GM12875 (cell line): ENCODE results near the gene LRSAM1.
"Not testable (repeated sequence)": the region's sequence is repeated elsewhere in the genome, so short reads cannot be mapped to it uniquely, and the experiment has no call there.

Source experiments
- H3K4me3 ChIP-seq: one replicate; pipeline ENCODE4 v1.5.1; 2011; ENCODE audit warnings: low read depth, low read length, control low read depth
- CTCF ChIP-seq: IDR thresholded peaks from 2 replicates; pipeline ENCODE4 v1.5.1; 2011; ENCODE audit warnings: low read depth, mild to moderate bottlenecking, control low read depth, inconsistent platforms, low read length, moderate library complexity, borderline replicate concordance; ENCODE audit not compliant: insufficient read depth

LRSAM1 gene

GRCh38 chr9:127457191-127457878, 6.0 kb downstream of the LRSAM1 start:
- H3K4me3 ChIP-seq, result no peak overlapping the region
- TF ChIP-seq CTCF, result no peak

GRCh38 chr9:127458921-127459320, 7.6 kb downstream of the LRSAM1 start:
- TF ChIP-seq CTCF, result no peak
- H3K4me3 ChIP-seq, result no peak overlapping the region

DNA sequence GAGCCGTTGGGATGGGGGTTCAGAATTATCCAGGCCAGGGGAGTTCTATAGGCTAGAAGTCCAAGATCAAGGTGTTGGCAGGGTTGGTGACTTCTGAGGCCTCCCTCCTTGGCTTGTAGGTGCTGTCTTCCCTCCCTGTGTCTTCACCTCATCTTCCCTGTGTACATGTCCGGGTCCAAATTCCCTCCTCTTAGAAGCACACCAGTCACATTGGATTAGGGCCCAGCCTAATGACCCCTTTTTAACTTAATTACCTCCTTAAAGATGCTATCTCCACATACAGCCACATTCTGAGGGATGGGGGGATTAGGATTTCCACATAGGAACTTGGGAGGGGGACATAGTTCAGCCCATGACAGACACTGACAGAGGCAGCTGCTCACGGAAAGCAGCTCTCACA, 12.1 kb downstream of the LRSAM1 start:
- TF ChIP-seq CTCF, result no peak
- H3K4me3 ChIP-seq, result no peak overlapping the region

DNA sequence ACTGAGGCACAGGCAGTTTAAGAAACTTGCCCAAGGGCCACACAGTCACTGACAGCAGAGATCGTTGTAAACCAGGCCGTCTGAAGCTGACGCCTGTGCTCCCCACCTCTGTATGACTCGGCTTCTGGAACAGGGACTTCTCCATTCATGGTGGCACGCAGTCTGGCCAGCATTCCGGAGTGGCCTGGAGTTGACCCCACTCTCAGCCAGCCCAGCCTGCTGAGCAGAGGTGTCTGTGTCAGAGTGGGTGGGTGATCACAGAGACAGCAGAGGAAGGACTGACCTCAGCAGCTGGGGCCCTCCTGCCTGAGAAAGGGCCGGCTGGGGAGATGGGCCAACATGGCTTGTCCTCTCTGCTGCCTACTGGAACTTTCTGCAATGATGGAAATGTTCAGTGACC, 12.6 kb downstream of the LRSAM1 start:
- H3K4me3 ChIP-seq, result no peak overlapping the region
- no peak for TF ChIP-seq CTCF

DNA sequence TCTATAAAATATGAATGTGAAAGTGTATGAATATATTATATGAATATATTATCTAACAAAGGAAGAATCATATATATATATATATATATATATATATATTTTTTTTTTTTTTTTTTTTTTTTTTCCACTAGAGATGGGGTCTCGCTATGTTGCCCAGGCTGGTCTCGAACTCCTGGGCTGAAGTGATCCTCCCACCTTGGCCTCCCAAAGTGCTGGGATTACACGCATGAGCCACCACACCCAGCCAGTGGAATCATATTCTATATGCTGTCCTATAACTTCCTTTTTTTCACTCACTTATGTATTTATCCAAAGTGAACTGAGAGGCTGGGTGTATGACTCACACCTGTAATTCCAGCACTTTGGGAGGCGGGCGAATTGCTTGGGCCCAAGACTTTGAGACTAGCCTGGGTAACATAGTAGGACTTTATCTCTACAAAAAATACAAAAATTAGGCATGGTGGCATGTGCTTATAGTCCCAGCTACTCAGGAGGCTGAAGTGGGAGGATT, 15.2 kb downstream of the LRSAM1 start:
- H3K4me3 ChIP-seq, result not testable (repeated sequence)

GRCh38 chr9:127467621-127468020, 16.3 kb downstream of the LRSAM1 start:
- no peak for TF ChIP-seq CTCF
- H3K4me3 ChIP-seq, result no peak overlapping the region

DNA sequence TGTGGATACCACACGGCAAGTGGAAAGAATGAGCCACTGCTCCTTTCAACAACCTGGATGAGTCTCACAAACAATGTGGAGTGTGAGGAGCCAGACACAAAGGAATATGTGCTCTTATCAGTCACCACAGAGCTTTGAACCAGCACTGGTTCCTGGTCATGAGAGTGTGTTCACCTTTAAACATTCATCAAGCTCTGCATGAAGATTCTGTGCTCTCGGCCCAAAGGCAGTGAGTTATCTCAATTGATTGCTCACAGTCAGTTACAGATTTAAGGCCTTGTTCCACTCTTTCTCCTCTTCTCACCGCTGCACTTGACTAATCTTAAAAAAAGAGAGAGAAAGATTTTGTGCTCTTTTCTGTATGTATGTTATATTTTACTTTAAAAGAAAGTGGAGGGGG, 19.4 kb downstream of the LRSAM1 start:
- no peak overlapping the region for H3K4me3 ChIP-seq
- no peak for TF ChIP-seq CTCF
